ENCODE results near the gene ALDH1L1. TPM values are rescaled to one million over a fixed set of nuclear protein-coding genes. Genes with fewer than 3 reads are reported as not detected.

The ALDH1L1 gene
- total and polyA plus RNA-seq, 2 of the 4 experiments (the other 2 are of a cell fraction): not detected

- Histone ChIP-seq H4K8ac (ENCODE audit: low read depth in 2 of 2, low read length in 2 of 2) (no peak overlapping the region), H2BK120ac (ENCODE audit: low read depth, low read length) (no peak overlapping the region), H3K27ac (ENCODE audit: insufficient read depth, low read length) (no peak overlapping the region), H3K23ac (ENCODE audit: low read depth, low read length) (no peak overlapping the region), H3K56ac (ENCODE audit: extremely low read depth, insufficient read depth, low read length) (no peak overlapping the region), H3K4me1 (ENCODE audit: control insufficient read depth, insufficient read depth, low read length) (peaks cover 7% of the 10 kb centered on the region), H3K36me3 (ENCODE audit: control insufficient read depth, insufficient read depth, low read length) (no peaks in the 10 kb centered on the region), H4K20me1 (ENCODE audit: insufficient read depth, low read length) (no peaks in the 10 kb centered on the region), H4K91ac (ENCODE audit: insufficient read depth, low read depth, low read length) (no peak overlapping the region), H2BK20ac (ENCODE audit: low read depth, low read length) (no peak overlapping the region), H3K18ac (ENCODE audit: low read depth, low read length) (no peak overlapping the region), H3K9me3 (ENCODE audit: control insufficient read depth, insufficient read depth, low read length) (no peaks in the 10 kb centered on the region), H3K9me1 (ENCODE audit: insufficient read depth, low read length) (peaks cover 6% of the 10 kb centered on the region; the same call in 1 of the 2 replicates), H3K9ac (ENCODE audit: low read depth, low read length) (no peak overlapping the region), H3K4ac (ENCODE audit: low read depth, low read length) (no peak overlapping the region), H2AFZ (replicated peaks; ENCODE audit: low read length, poor library complexity) (no peak overlapping the region), H2BK5ac (ENCODE audit: low read depth, low read length, poor library complexity, severe bottlenecking) (no peak overlapping the region), H3K4me3 (ENCODE audit: insufficient read depth, low read depth, low read length) (no peak overlapping the region), H3K79me1 (ENCODE audit: low read depth in 1 of 2, low read length in 2 of 2) (no peaks in the 10 kb centered on the region), H2AK9ac (replicated peaks; ENCODE audit: low read depth, low read length, poor library complexity) (no peak overlapping the region), H4K5ac (ENCODE audit: low read depth, low read length) (no peak overlapping the region), H2AK5ac (ENCODE audit: low read depth, low read length) (no peak overlapping the region), H2BK15ac (ENCODE audit: low read depth, low read length) (no peak overlapping the region), H3K27me3 (ENCODE audit: control insufficient read depth, insufficient read depth, low read length) (peaks cover 5% of the 10 kb centered on the region; the same call in 1 of the 2 replicates), H3K14ac (replicated peaks; ENCODE audit: low read depth, low read length) (no peak overlapping the region), H3K4me2 (ENCODE audit: low read depth, low read length) (no peak overlapping the region)
- TF ChIP-seq ELK1 (IDR thresholded peaks at IDR 0.05; ENCODE audit: borderline replicate concordance, low read depth, low read length): no peak
- TF ChIP-seq CTCF (conservative IDR thresholded peaks at IDR 0.05; ENCODE audit: low read depth, low read length): no peak
- TF ChIP-seq USF2 (IDR thresholded peaks at IDR 0.05; ENCODE audit: low read depth, low read length): no peak
- TF ChIP-seq RFX5 (IDR thresholded peaks at IDR 0.05; ENCODE audit: low read depth, low read length): no peak
- no peak for TF ChIP-seq CHD1 (IDR thresholded peaks at IDR 0.05; ENCODE audit: low read depth, low read length)
- no peak for TF ChIP-seq MAFK (IDR thresholded peaks at IDR 0.05; ENCODE audit: low read depth, low read length)
- no peak for TF ChIP-seq MXI1 (IDR thresholded peaks at IDR 0.05; ENCODE audit: borderline replicate concordance, low read depth, low read length)
- no peak for TF ChIP-seq NFE2L2 (IDR thresholded peaks at IDR 0.05; ENCODE audit: low read depth, low read length)
- TF ChIP-seq MAZ (IDR thresholded peaks at IDR 0.05; ENCODE audit: borderline replicate concordance, low read depth, low read length): no peak
- no peak for TF ChIP-seq POLR2A (IDR thresholded peaks at IDR 0.05; ENCODE audit: low read depth, low read length)
- TF ChIP-seq FOS (IDR thresholded peaks at IDR 0.05; ENCODE audit: low read depth, low read length): no peak
- TF ChIP-seq RAD21 (IDR thresholded peaks at IDR 0.05; ENCODE audit: low read length): no peak
- dilution Hi-C loops (cut with HindIII; ENCODE audit: low sequenced_read_pairs, unreplicated experiment): no loop called here
- CTCF ChIA-PET: no interaction called here
- ATAC-seq (ENCODE audit: low read depth) (no peak), DNase-seq (no peak)
- BruUV-seq (replicated peaks): no TSS peak
- in situ Hi-C loops (cut with MboI; ENCODE audit: low sequenced_read_pairs): no loop called here
- POLR2A ChIA-PET (ENCODE audit: unreplicated experiment): no interaction called here
- intact Hi-C loops (cut with micrococcal nuclease): no loop called here
- WGBS, 2 experiments (ENCODE audit: extremely low coverage in 2 of 2, insufficient read length in 1 of 2): 73% methylated on average over 7 of the region's 15 CpGs; no CpG with 5 or more reads in 1 of the 2 experiments
Observed at GRCh38 chr3:126104742-126105605, 75.4 kb downstream of the ALDH1L1 start.
